Smooth muscle cell (in vitro differentiated cells): ENCODE measurements around the gene COL21A1. TPM values are rescaled to one million over a fixed set of nuclear protein-coding genes. Genes with fewer than 3 reads are reported as not detected.

Source experiments
- DNase-seq: peaks from one replicate; lab custom pipeline; 2025; ENCODE audit not compliant: unreplicated experiment; lab: John Stamatoyannopoulos, UW
- H2AFZ ChIP-seq: fragments of 200-600 bp; sonication (generic); 2 replicates; pipeline ENCODE4 v1.6.0; 2016; ENCODE audit warnings: antibody characterized with exemption, low read depth, mild to moderate bottlenecking
- H3F3A ChIP-seq: fragments of 200-600 bp; sonication (generic); 2 replicates; pipeline ENCODE4 v1.6.0; 2017; ENCODE audit warnings: antibody characterized with exemption, low read depth
- H3K27ac ChIP-seq: fragments of 200-600 bp; sonication (generic); 2 replicates; pipeline ENCODE4 v1.5.1; 2016; ENCODE audit warnings: low read depth, mild to moderate bottlenecking
- H3K27me3 ChIP-seq: fragments of 200-600 bp; sonication (generic); 2 replicates; pipeline ENCODE4 v1.6.1; 2016; ENCODE audit warnings: low read depth, mild to moderate bottlenecking
- H3K36me3 ChIP-seq: fragments of 200-600 bp; sonication (generic); 2 replicates; pipeline ENCODE4 v1.5.1; 2016; ENCODE audit warnings: low read depth
- H3K4me1 ChIP-seq: fragments of 200-600 bp; sonication (generic); 2 replicates; pipeline ENCODE4 v1.5.1; 2016; ENCODE audit warnings: low read depth
- H3K4me2 ChIP-seq: fragments of 200-600 bp; sonication (generic); 2 replicates; pipeline ENCODE4 v1.6.0; 2016; ENCODE audit warnings: mild to moderate bottlenecking
- H3K4me3 ChIP-seq: fragments of 200-600 bp; sonication (generic); 2 replicates; pipeline ENCODE4 v1.5.1; 2016; ENCODE audit warnings: mild to moderate bottlenecking
- H3K79me2 ChIP-seq: fragments of 200-600 bp; sonication (generic); 2 replicates; pipeline ENCODE4 v1.6.0; 2016; ENCODE audit warnings: low read depth, mild to moderate bottlenecking
- H3K9ac ChIP-seq: fragments of 200-600 bp; sonication (generic); 2 replicates; pipeline ENCODE4 v1.6.0; 2016; ENCODE audit warnings: low read depth
- H3K9me3 ChIP-seq: fragments of 200-600 bp; sonication (generic); replicated peaks from 2 replicates; pipeline ENCODE4 v1.5.1; 2016; ENCODE audit warnings: low read depth
- H4K20me1 ChIP-seq: fragments of 200-600 bp; sonication (generic); 2 replicates; pipeline ENCODE4 v1.6.0; 2016; ENCODE audit warnings: low read depth
- CTCF ChIP-seq: fragments of 200-600 bp; sonication (generic); IDR thresholded peaks from 2 replicates; pipeline ENCODE4 v1.5.1; 2017; ENCODE audit warnings: borderline replicate concordance, mild to moderate bottlenecking, antibody characterized with exemption; ENCODE audit not compliant: insufficient read depth, poor library complexity, severe bottlenecking
- WGBS: methylation state at CpG from one replicate; pipeline ENCODE4 v1.1.7; 2016; ENCODE audit warnings: low lambda C conversion rate; 5-methylcytosine and 5-hydroxymethylcytosine counted together
- polyA plus RNA-seq: library from polyadenylated mRNA; unstranded; fragments of >200 nt; fragmentation: Nextera tagmentation; extraction: Ambion mirVana; gene quantifications from 2 replicates; pipeline ENCODE4 v1.2.1, GENCODE V29; 2016
- total RNA-seq: library from RNA; depleted of rRNA; stranded (reverse); fragments of >200 nt; gene quantifications from 2 replicates; pipeline ENCODE4 v1.2.3, GENCODE V29; 2014

Gene COL21A1
- total and polyA plus RNA-seq, 2 experiments from 2014 or later, result 5.8 to 8.2 TPM

GRCh38 chr6:56241124-56241802 lies 6.1 kb downstream of the COL21A1 start:
- H3F3A ChIP-seq, result no peaks in the 10 kb centered on the region
- no peaks in the 10 kb centered on the region for H3K27me3 ChIP-seq
- no peaks in the 10 kb centered on the region for H3K79me2 ChIP-seq
- peaks cover 5% of the 10 kb centered on the region for H3K4me1 ChIP-seq
- H3K9me3 ChIP-seq, result no peaks in the 10 kb centered on the region
- DNase-seq, result no peak
- H3K4me3 ChIP-seq, result no peak overlapping the region
- no peak overlapping the region for H3K4me2 ChIP-seq
- H3K27ac ChIP-seq, result no peak overlapping the region
- H3K36me3 ChIP-seq, result no peaks in the 10 kb centered on the region
- TF ChIP-seq CTCF, result no peak
- 93% methylated on average over 5 of the region's 5 CpGs for WGBS
- H4K20me1 ChIP-seq, result no peaks in the 10 kb centered on the region
- H3K9ac ChIP-seq, result no peak overlapping the region
- H2AFZ ChIP-seq, result no peak overlapping the region

GRCh38 chr6:56238352-56238751 lies 9.0 kb downstream of the COL21A1 start:
- Histone ChIP-seq H4K20me1 (no peaks in the 10 kb centered on the region), H3K27ac (no peak overlapping the region), H3K79me2 (no peaks in the 10 kb centered on the region), H3K36me3 (no peaks in the 10 kb centered on the region), H3K4me2 (no peak overlapping the region), H3K27me3 (no peaks in the 10 kb centered on the region), H3K4me3 (no peak overlapping the region), H3K9ac (no peak overlapping the region), H2AFZ (no peak overlapping the region), H3F3A (no peaks in the 10 kb centered on the region), H3K9me3 (no peaks in the 10 kb centered on the region), H3K4me1 (peaks cover 5% of the 10 kb centered on the region)
- DNase-seq, result no peak
- WGBS, result 86% methylated on average over 2 of the region's 2 CpGs
- no peak for TF ChIP-seq CTCF

- no peak for TF ChIP-seq CTCF
- no peak overlapping the region for H3K4me3 ChIP-seq
- H4K20me1 ChIP-seq, result no peaks in the 10 kb centered on the region
- 86% methylated on average over 1 of the region's 1 CpG for WGBS
- H3K27ac ChIP-seq, result no peak overlapping the region
- no peaks in the 10 kb centered on the region for H3K9me3 ChIP-seq
- H3K79me2 ChIP-seq, result no peaks in the 10 kb centered on the region
- no peak overlapping the region for H3K9ac ChIP-seq
- no peaks in the 10 kb centered on the region for H3K36me3 ChIP-seq
- H3K27me3 ChIP-seq, result no peaks in the 10 kb centered on the region
- H3K4me1 ChIP-seq, result no peaks in the 10 kb centered on the region
- H3F3A ChIP-seq, result no peaks in the 10 kb centered on the region
- DNase-seq, result no peak
- no peak overlapping the region for H3K4me2 ChIP-seq
- H2AFZ ChIP-seq, result no peak overlapping the region
Observed at GRCh38 chr6:56235245-56235644, 12.1 kb downstream of the COL21A1 start.

- H3K27ac ChIP-seq, result no peak overlapping the region
- DNase-seq, result no peak
- H3F3A ChIP-seq, result no peaks in the 10 kb centered on the region
- H3K9ac ChIP-seq, result no peak overlapping the region
- no peak overlapping the region for H3K4me2 ChIP-seq
- H3K9me3 ChIP-seq, result no peaks in the 10 kb centered on the region
- no peak overlapping the region for H2AFZ ChIP-seq
- H3K4me3 ChIP-seq, result no peak overlapping the region
- no peak for TF ChIP-seq CTCF
- no peaks in the 10 kb centered on the region for H3K36me3 ChIP-seq
- no peaks in the 10 kb centered on the region for H3K79me2 ChIP-seq
- H3K4me1 ChIP-seq, result no peaks in the 10 kb centered on the region
- WGBS, result 66% methylated on average over 2 of the region's 2 CpGs
- no peaks in the 10 kb centered on the region for H4K20me1 ChIP-seq
- H3K27me3 ChIP-seq, result no peaks in the 10 kb centered on the region
Observed at GRCh38 chr6:56232436-56232835, 14.9 kb downstream of the COL21A1 start.
